ENCODE data around the gene KCNG4.
"Not testable (repeated sequence)": the region's sequence is repeated elsewhere in the genome, so short reads cannot be mapped to it uniquely, and the experiment has no call there.

Gene KCNG4

GRCh38 chr16:84205976-84206691, 33.7 kb downstream of the KCNG4 start:
- no peak for DNase-seq (ENCODE audit: low read depth)

- not testable (repeated sequence) for DNase-seq (ENCODE audit: low read depth)
These were observed 34.7 kb downstream of the KCNG4 start for GRCh38 chr16:84205123-84205522.

GRCh38 chr16:84204551-84204950, 35.3 kb downstream of the KCNG4 start:
- not testable (repeated sequence) for DNase-seq (ENCODE audit: low read depth)

- no peak for DNase-seq (ENCODE audit: low read depth)
These were observed 40.0 kb downstream of the KCNG4 start for GRCh38 chr16:84199861-84200260.

- no peak for DNase-seq (ENCODE audit: low read depth)
These were observed 40.7 kb downstream of the KCNG4 start for GRCh38 chr16:84199097-84199496.

- no peak for DNase-seq (ENCODE audit: low read depth)
These were observed 41.4 kb downstream of the KCNG4 start for GRCh38 chr16:84198401-84198800.

- no peak for DNase-seq (ENCODE audit: low read depth)
These were observed 42.2 kb downstream of the KCNG4 start for GRCh38 chr16:84197466-84198128.

- no peak for DNase-seq (ENCODE audit: low read depth)
These were observed 43.0 kb downstream of the KCNG4 start for GRCh38 chr16:84196727-84197394.

GRCh38 chr16:84196101-84196500, 43.7 kb downstream of the KCNG4 start:
- no peak for DNase-seq (ENCODE audit: low read depth)

- no peak for DNase-seq (ENCODE audit: low read depth)
These were observed 44.4 kb downstream of the KCNG4 start for GRCh38 chr16:84195201-84196093.

GRCh38 chr16:84194470-84195200, 45.2 kb downstream of the KCNG4 start:
- DNase-seq (ENCODE audit: low read depth) = no peak

GRCh38 chr16:84194018-84194417, 45.8 kb downstream of the KCNG4 start:
- DNase-seq (ENCODE audit: low read depth) = no peak

GRCh38 chr16:84193480-84193879, 46.3 kb downstream of the KCNG4 start:
- DNase-seq (ENCODE audit: low read depth) = no peak

- DNase-seq (ENCODE audit: low read depth) = no peak
These were observed 48.3 kb downstream of the KCNG4 start for GRCh38 chr16:84191466-84191865.

GRCh38 chr16:84190731-84191388, 49.0 kb downstream of the KCNG4 start, which contains the start of gene ADAD2:
Gene ADAD2, plus strand, starts transcription at chr16:84191157. Its CDS starts 74 bp downstream, at chr16:84191231.
- DNase-seq (ENCODE audit: low read depth) = no peak

- peak; percentile 78 for DNase-seq (ENCODE audit: low read depth)
These were observed 53.0 kb downstream of the KCNG4 start, which contains the start of gene TAF1C for GRCh38 chr16:84186685-84187437. Gene TAF1C, minus strand, starts transcription at chr16:84187057. Its CDS starts 2,069 bp downstream, at chr16:84184988.

- DNase-seq (ENCODE audit: low read depth) = no peak
These were observed 55.0 kb downstream of the KCNG4 start for GRCh38 chr16:84184775-84185174.

- DNase-seq (ENCODE audit: low read depth) = no peak
These were observed 55.8 kb downstream of the KCNG4 start for GRCh38 chr16:84183911-84184591.

- no peak for DNase-seq (ENCODE audit: low read depth)
These were observed 56.3 kb downstream of the KCNG4 start for GRCh38 chr16:84183572-84183875.

All from stimulated activated CD8-positive, alpha-beta memory T cell treated with anti-CD3 and anti-CD28 coated beads, Interleukin-15, amount 100 ng/mL, for 1 hour (primary cell).